Fibroblast of lung (primary cell): ENCODE data around the gene RPA3.

Experiments used
- CTCF ChIP-seq, 2 donors: IDR thresholded peaks in 1 of 2; conservative IDR thresholded peaks in 1 of 2; 1 replicate in 1 of 2; 2 replicates in 1 of 2; pipeline ENCODE4 v1.5.1; 2011 to 2012; ENCODE audit warnings: low read length in 2 of 2, control low read depth in 1 of 2, inconsistent platforms in 1 of 2, low read depth in 1 of 2, mild to moderate bottlenecking in 1 of 2
- EZH2 ChIP-seq: IDR thresholded peaks from 2 replicates; pipeline ENCODE4 v1.5.1; 2012; ENCODE audit warnings: low read length, control low read depth, mild to moderate bottlenecking; ENCODE audit errors: missing control alignments

- TF ChIP-seq CTCF (conservative IDR thresholded peaks at IDR 0.05 in 1 of 2, IDR thresholded peaks at IDR 0.05 in 1 of 2; ENCODE audit: low read depth in 1 of 2, low read length in 2 of 2) = no peak
- no peak for TF ChIP-seq EZH2
Measured at GRCh38 chr7:7720750-7721621, 2.6 kb upstream of the RPA3 start.
